ENCODE measurements around the gene ARCN1.

DNA sequence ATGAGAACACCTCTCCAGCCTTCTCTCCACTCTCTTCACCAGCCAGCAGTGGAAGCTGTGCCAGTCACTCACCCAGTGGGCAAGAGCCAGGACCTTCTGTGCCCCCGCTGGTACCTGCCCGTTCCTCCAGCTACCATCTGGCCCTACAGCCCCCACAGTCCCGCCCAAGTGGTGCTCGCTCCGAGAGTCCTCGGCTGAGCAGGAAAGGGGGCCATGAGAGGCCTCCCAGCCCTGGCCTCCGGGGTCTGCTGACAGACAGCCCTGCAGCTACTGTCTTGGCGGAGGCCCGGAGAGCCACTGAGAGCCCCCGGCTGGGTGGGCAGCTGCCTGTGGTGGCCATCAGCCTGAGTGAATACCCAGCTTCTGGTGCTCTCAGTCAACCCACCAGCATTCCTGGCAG is 55.4 kb downstream of the ARCN1 start:
- TF ChIP-seq POLR2A (IDR thresholded peaks at IDR 0.05; ENCODE audit: low read depth, low read length) (no peak), POLR2AphosphoS5 (IDR thresholded peaks at IDR 0.05; ENCODE audit: low read depth, low read length) (no peak), TAF1 (IDR thresholded peaks at IDR 0.05; ENCODE audit: borderline replicate concordance, low read depth, low read length) (no peak)
